AG09309 (cell line): ENCODE data around the gene CUBN.

Experiments
- DNase-seq: peaks from one replicate; pipeline ENCODE4 v3.0.0-alpha.2; 2010; ENCODE audit warnings: low read depth
- H3K4me3 ChIP-seq: 2 replicates; pipeline ENCODE4 v1.5.1; 2011; ENCODE audit warnings: mild to moderate bottlenecking, low read depth, low read length, moderate library complexity; ENCODE audit not compliant: control insufficient read depth
- CTCF ChIP-seq: IDR thresholded peaks from 2 replicates; pipeline ENCODE4 v1.5.1; 2011; ENCODE audit warnings: mild to moderate bottlenecking, low read depth, low read length, inconsistent platforms; ENCODE audit not compliant: insufficient read depth, control insufficient read depth; ENCODE audit errors: missing control alignments

CUBN gene

GRCh38 chr10:17129741-17130140 lies at the start of gene CUBN:
Gene CUBN (minus strand): TSS chr10:17129811. CDS start chr10:17129765, 46 bp downstream.
- DNase-seq: no peak

GRCh38 chr10:17179002-17179401 lies 49.4 kb upstream of the CUBN start:
- DNase-seq: no peak
- H3K4me3 ChIP-seq: no peak overlapping the region
- no peak for TF ChIP-seq CTCF

More at GRCh38 chr10:17129741-17130140, at the start of gene CUBN:
- H3K4me3 ChIP-seq: no peak within 1 kb of the TSS
- no peak for TF ChIP-seq CTCF

GRCh38 chr10:17178006-17178405 lies 48.4 kb upstream of the CUBN start:
- TF ChIP-seq CTCF: no peak
- H3K4me3 ChIP-seq: no peak overlapping the region
- DNase-seq: no peak

- TF ChIP-seq CTCF: no peak
- DNase-seq: no peak
- H3K4me3 ChIP-seq: no peak overlapping the region
Measured at GRCh38 chr10:17177014-17177413, 47.4 kb upstream of the CUBN start.

GRCh38 chr10:17176091-17176490 lies 46.5 kb upstream of the CUBN start:
- TF ChIP-seq CTCF: no peak
- DNase-seq: no peak
- H3K4me3 ChIP-seq: no peak overlapping the region

- no peak for DNase-seq
- no peak for TF ChIP-seq CTCF
- H3K4me3 ChIP-seq: no peak overlapping the region
Measured at GRCh38 chr10:17175551-17175950, 45.9 kb upstream of the CUBN start.

- TF ChIP-seq CTCF: no peak
- no peak overlapping the region for H3K4me3 ChIP-seq
- no peak for DNase-seq
Measured at GRCh38 chr10:17174626-17175025, 45.0 kb upstream of the CUBN start.
